CD4-positive, alpha-beta T cell treated with Interleukin-6 for 4 hours (primary cell): ENCODE measurements around the gene TRIM17.

ENCODE experiments used
- DNase-seq: peaks from one replicate; pipeline ENCODE4 v3.0.0-alpha.2; 2020; ENCODE audit warnings: mixed read lengths

The TRIM17 gene

GRCh38 chr1:228415853-228416216 is 826 bp downstream of the TRIM17 start:
- no peak for DNase-seq

GRCh38 chr1:228415221-228415620 is 1.4 kb downstream of the TRIM17 start:
- no peak for DNase-seq

GRCh38 chr1:228414511-228415211 is 2.0 kb downstream of the TRIM17 start:
- DNase-seq: no peak

GRCh38 chr1:228413241-228414010 is 3.2 kb downstream of the TRIM17 start:
- no peak for DNase-seq

GRCh38 chr1:228411548-228412430 is 4.9 kb downstream of the TRIM17 start:
- no peak for DNase-seq

- DNase-seq: no peak
Measured at GRCh38 chr1:228411121-228411520, 5.5 kb downstream of the TRIM17 start.

GRCh38 chr1:228410671-228411070 is 6.0 kb downstream of the TRIM17 start:
- no peak for DNase-seq

GRCh38 chr1:228410015-228410414 is 6.6 kb downstream of the TRIM17 start:
- no peak for DNase-seq

GRCh38 chr1:228408869-228409805 is 7.5 kb downstream of the TRIM17 start:
- DNase-seq: no peak

- no peak for DNase-seq
Measured at GRCh38 chr1:228408041-228408868, 8.4 kb downstream of the TRIM17 start.

- no peak for DNase-seq
Measured at GRCh38 chr1:228407106-228408040, 9.3 kb downstream of the TRIM17 start.

- DNase-seq: no peak
Measured at GRCh38 chr1:228405979-228406228, 10.8 kb downstream of the TRIM17 start.

GRCh38 chr1:228405200-228405978 is 11.3 kb downstream of the TRIM17 start:
- DNase-seq: no peak

GRCh38 chr1:228404107-228404720 is 12.4 kb downstream of the TRIM17 start:
- DNase-seq: no peak

- DNase-seq: no peak
Measured at GRCh38 chr1:228403231-228403631, 13.4 kb downstream of the TRIM17 start.

- no peak for DNase-seq
Measured at GRCh38 chr1:228402641-228403025, 14.0 kb downstream of the TRIM17 start.

GRCh38 chr1:228401782-228402640 is 14.7 kb downstream of the TRIM17 start:
- no peak for DNase-seq
